Left lobe of liver (tissue), 2 donors: Measurements from ENCODE around the gene LMF2. TPM values are rescaled to one million over a fixed set of nuclear protein-coding genes. Genes with fewer than 3 reads are reported as not detected.
A peak's percentile ranks its signal among the peaks of the same experiment; 100 is the strongest.

Source experiments
- ATAC-seq: fragments of 200-7000 bp; cut with Tn5 transposase; one replicate; pipeline ENCODE4 v1.9.1; 2020; ENCODE audit warnings: mild to moderate bottlenecking, moderate library complexity
- DNase-seq: peaks from one replicate; pipeline ENCODE4 v3.0.0-alpha.2; 2020; ENCODE audit warnings: low spot score
- total RNA-seq: library from RNA; stranded (reverse); gene quantifications from one replicate; pipeline ENCODE4 v1.2.1, GENCODE V29; 2021
- donor health status: DM: no; HTN: no; CAD: no; lungs with moderate emphysema.
- donor health status: DM: no; HTN: yes; CAD: no.

Gene LMF2
- total RNA-seq, 1 donor from 2014 or later = 50.2 TPM

GRCh38 chr22:50483977-50484853, 23.3 kb downstream of the LMF2 start:
- ATAC-seq = no peak

GRCh38 chr22:50483556-50483955, 23.9 kb downstream of the LMF2 start:
- ATAC-seq = no peak
- DNase-seq = no peak

More at GRCh38 chr22:50483977-50484853, 23.3 kb downstream of the LMF2 start:
- no peak for DNase-seq

GRCh38 chr22:50483106-50483505, 24.4 kb downstream of the LMF2 start:
- DNase-seq (no peak), ATAC-seq (no peak)

GRCh38 chr22:50482107-50483074, 25.1 kb downstream of the LMF2 start:
- ATAC-seq (peak; percentile 50), DNase-seq (no peak)

- ATAC-seq (peak; percentile 69), DNase-seq (peak; percentile 64)
Observed at GRCh38 chr22:50481440-50482106, 25.9 kb downstream of the LMF2 start, which contains the start of gene ADM2. Gene ADM2 (plus strand): TSS chr22:50481543. CDS start chr22:50481848, 305 bp downstream.

GRCh38 chr22:50481045-50481439, 26.5 kb downstream of the LMF2 start:
- DNase-seq = no peak
- no peak for ATAC-seq

- no peak for DNase-seq
- no peak for ATAC-seq
Observed at GRCh38 chr22:50479721-50480120, 27.8 kb downstream of the LMF2 start.

- ATAC-seq = no peak
Observed at GRCh38 chr22:50477923-50478322, 29.6 kb downstream of the LMF2 start.

GRCh38 chr22:50476868-50477267, 30.6 kb downstream of the LMF2 start:
- ATAC-seq = no peak
- DNase-seq = no peak

More at GRCh38 chr22:50477923-50478322, 29.6 kb downstream of the LMF2 start:
- DNase-seq = no peak

- no peak for ATAC-seq
- DNase-seq = no peak
Observed at GRCh38 chr22:50475652-50476002, 31.9 kb downstream of the LMF2 start.

- DNase-seq (peak; percentile 94), ATAC-seq (peak; percentile 97)
Observed at GRCh38 chr22:50474710-50475651, 32.5 kb downstream of the LMF2 start, which contains the start of gene SBF1. Gene SBF1 (minus strand): TSS chr22:50475035. CDS start chr22:50474840, 195 bp downstream.

- DNase-seq = no peak
- peak; percentile 47 for ATAC-seq
Observed at GRCh38 chr22:50473855-50474671, 33.4 kb downstream of the LMF2 start.

- DNase-seq (no peak), ATAC-seq (no peak)
Observed at GRCh38 chr22:50473088-50473487, 34.4 kb downstream of the LMF2 start.

GRCh38 chr22:50471962-50472361, 35.5 kb downstream of the LMF2 start:
- ATAC-seq (no peak), DNase-seq (no peak)

- no peak for DNase-seq
- no peak for ATAC-seq
Observed at GRCh38 chr22:50471197-50471847, 36.2 kb downstream of the LMF2 start.

- ATAC-seq (no peak), DNase-seq (no peak)
Observed at GRCh38 chr22:50470491-50470890, 37.0 kb downstream of the LMF2 start.

- DNase-seq = no peak
- ATAC-seq = no peak
Observed at GRCh38 chr22:50469377-50470305, 37.9 kb downstream of the LMF2 start.
